NCI-H345 (cell line): ENCODE data around the gene TIAM1.

Experiments used
- DNase-seq: peaks from one replicate; lab custom pipeline; 2025; lab: John Stamatoyannopoulos, UW

TIAM1 gene

GRCh38 chr21:31352836-31353235, 8.8 kb upstream of the TIAM1 start:
- no peak for DNase-seq

GRCh38 chr21:31351960-31352359, 7.9 kb upstream of the TIAM1 start:
- DNase-seq = no peak

DNA sequence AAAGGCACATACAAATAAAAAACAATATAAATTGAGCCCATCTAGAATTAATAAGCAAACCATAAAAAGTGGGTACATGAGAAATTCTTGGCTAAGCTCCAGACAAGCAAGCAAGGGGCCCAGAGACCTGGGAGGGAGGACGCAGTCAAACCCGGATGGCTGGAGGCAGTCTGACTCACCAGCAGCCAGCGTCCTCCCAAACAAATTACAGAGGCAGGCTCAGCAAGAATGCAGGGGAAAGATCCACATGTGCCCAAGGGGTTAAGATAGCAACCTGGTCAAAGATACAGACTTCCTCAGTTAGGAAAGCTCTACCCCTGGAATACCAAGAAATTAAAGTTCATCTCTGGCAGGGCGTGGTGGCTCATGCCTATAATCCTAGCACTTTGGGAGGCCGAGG, 7.4 kb upstream of the TIAM1 start:
- DNase-seq = no peak

GRCh38 chr21:31349208-31349607, 5.1 kb upstream of the TIAM1 start:
- DNase-seq = no peak

DNA sequence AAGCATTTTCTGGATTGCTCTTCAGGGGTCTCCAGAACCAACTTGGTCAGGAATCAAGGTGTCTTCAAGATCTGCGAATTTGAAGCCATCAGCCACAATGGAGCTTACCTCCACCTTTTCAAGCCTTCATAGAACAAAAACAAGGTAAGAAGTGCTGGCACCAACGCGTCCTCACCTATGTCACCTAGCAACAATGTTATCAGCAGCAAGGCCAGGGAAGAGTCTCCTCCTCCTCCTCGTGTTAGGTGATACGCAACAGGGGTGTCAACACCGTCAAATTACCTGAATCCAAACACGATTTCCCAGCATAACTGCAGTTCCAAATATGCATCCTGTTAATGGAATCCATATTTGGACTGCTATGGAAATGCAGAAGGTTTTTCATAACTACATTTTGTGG, 4.1 kb upstream of the TIAM1 start:
- peak; percentile 10 for DNase-seq

- DNase-seq = peak; percentile 49
Observed at GRCh38 chr21:31347435-31348032, 3.5 kb upstream of the TIAM1 start.

- no peak for DNase-seq
Observed at GRCh38 chr21:31346256-31346821, 2.3 kb upstream of the TIAM1 start.

- no peak for DNase-seq
Observed at GRCh38 chr21:31345136-31345535, 1.1 kb upstream of the TIAM1 start.

DNA sequence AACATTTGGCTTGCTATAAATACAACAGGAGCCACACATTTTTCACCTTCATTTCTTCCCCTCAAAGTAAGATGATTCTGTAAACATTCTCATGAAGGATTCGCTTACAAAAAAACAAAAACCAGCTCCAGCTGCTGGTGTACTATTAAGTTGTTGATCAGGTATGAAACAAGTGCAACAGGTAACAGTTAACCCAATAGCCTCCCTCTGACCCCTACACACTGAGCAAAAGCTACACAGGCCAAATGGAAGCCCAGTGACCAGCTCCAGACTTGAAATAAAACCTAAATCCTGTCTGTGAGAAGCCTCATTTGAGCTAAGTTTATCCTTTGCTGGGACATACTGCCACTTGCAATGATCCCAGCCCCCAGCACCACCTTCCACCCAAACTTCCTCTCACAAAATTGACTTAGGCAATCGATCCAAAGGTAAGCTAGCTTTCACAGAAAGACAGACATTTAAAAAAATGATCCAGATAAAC, 991 bp downstream of the TIAM1 start:
- DNase-seq = no peak

- DNase-seq = no peak
Observed at GRCh38 chr21:31342348-31342747, 1.7 kb downstream of the TIAM1 start.

DNA sequence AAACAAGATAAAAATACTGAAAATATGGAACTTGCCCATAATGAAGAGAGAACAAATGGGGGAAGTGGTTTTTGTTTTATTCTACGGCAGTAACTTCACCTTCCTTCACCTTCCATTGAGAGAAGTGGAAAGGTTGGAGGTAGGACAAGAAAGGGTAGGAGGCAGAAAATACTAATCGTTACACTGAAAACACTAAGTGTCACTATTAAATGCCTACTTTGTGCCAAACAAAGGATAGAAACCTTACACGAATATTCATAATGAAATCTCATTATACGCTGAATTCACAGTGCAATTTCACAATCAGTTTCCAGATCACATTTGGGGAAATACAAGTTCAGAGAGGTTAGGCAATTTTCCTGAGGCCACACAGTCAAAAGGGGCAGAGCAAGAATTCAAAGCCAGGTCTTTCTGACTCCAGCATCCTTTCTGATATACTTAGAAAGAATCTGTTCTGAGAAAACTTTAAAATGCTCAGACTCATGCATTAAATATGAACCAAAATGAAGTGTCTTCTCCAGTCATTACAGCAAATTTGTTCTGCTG, 3.0 kb downstream of the TIAM1 start:
- no peak for DNase-seq

GRCh38 chr21:31340514-31340913, 3.5 kb downstream of the TIAM1 start:
- DNase-seq = no peak

DNA sequence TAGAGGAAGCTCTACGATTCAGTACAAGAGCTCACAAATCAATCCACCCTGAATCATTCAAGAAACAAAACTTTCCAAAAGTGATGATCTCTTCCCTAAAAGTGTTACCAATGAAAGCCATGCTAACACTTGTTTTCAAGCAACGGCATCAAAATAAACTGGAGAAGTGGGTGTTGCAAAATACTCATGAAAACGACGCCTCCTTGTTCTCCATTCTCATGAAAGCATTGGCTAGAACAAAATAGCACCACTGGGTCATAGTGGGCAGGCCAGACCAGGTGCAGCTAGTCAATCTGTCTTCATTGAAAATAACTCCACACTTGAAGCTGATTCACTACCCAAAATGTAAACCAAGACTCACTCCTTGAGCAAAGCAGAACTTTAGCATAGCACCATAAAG, 4.3 kb downstream of the TIAM1 start:
- DNase-seq = no peak

DNA sequence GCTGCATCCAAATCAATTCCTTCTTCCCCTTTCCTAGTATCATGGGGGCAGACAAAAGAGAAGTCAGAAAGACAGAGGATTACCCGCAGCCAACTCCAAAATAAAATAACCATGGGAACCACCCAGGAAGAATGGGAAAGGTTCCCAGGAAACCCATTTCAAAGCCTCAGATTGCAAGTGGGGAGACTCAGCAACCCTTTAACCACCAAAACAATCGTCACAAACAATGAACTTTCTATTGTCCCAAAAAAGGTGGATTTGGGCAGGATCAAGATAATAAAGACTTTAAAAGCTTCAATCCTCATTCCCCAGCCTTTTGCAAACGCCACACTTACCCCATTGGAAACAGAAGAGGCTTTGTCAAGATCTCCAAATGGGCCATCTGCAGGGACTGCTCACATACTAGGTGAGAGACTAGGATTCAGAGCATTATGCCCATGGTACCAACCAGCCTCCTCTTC, 5.1 kb downstream of the TIAM1 start:
- no peak for DNase-seq

- no peak for DNase-seq
Observed at GRCh38 chr21:31337996-31338907, 5.8 kb downstream of the TIAM1 start.

DNA sequence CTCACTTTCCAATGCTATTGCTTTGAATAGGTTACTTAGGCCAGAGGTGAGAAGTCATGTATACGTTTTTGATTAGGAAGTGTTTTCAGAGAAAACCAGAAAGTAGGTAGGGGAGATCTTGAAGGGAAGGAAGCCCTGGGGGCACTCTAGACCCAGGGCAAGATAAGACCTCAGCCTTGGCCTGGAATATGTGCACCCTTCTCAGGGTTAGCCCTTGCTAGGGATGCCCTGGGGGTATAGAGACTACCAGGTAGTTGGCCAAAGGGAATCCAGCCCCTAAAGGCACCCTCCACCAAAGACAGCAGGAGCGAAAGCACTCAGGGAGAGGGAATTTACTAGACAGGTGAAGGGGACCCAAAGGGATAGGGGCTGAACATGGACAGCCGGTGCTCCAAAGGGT, 7.0 kb downstream of the TIAM1 start:
- DNase-seq = no peak

GRCh38 chr21:31336739-31337040, 7.4 kb downstream of the TIAM1 start:
- no peak for DNase-seq

- DNase-seq = no peak
Observed at GRCh38 chr21:31335957-31336738, 7.9 kb downstream of the TIAM1 start.

GRCh38 chr21:31334648-31335121, 9.4 kb downstream of the TIAM1 start:
- DNase-seq = peak; percentile 87

DNA sequence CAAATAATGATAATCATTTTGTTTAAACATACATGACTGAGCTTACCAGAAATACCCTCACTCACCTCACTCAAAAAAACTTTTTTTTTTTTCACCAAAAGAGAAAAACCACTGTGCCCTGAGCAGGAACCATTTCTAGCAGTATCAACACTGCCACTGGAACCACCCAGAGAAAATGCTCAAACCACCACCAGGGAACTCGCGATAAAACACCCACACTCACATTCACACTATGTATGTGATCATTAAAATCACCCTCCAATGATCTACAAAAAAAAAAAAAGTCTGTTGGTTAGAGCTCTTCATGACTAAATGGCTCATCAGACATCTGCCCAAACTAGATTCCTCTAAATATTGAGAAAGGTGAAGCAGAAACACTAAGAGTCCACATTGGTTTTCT, 11.5 kb downstream of the TIAM1 start:
- DNase-seq = no peak

GRCh38 chr21:31331231-31331630, 12.8 kb downstream of the TIAM1 start:
- no peak for DNase-seq

DNA sequence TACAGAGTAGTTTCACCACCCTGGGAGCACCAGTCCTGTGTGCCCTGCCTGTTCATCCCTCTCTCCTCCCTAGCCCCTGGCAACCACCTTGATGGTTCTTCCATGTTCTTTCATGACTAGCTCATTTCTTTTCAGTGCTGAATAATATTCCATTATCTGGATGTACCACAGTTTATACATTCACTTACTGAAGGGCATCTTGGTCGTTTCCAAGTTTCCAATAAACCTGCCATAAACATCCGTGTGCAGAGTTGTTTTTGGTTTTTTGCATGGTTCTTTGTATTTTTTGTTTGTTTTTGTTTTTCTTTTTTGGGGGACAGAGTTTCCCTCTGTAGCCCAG, 13.9 kb downstream of the TIAM1 start:
- DNase-seq = no peak
